Activated CD8-positive, alpha-beta T cell treated with anti-CD3 and anti-CD28 coated beads, Interleukin-2, amount 10 ng/mL, durations not matched to agents 7 days and 5 days (primary cell): Measurements from ENCODE around the gene MAGEA10. TPM values are rescaled to one million over a fixed set of nuclear protein-coding genes. Genes with fewer than 3 reads are reported as not detected.
"Not testable (repeated sequence)": the region's sequence is repeated elsewhere in the genome, so short reads cannot be mapped to it uniquely, and the experiment has no call there.

Experiments
- ATAC-seq: fragments of 150-1000 bp; cut with Tn5 transposase; one replicate; pipeline ENCODE4 v1.10.0; 2021; ENCODE audit warnings: moderate library complexity
- CTCF ChIA-PET: fragments of 350-600 bp; sonication (Branson Sonifier 250); formaldehyde crosslinking; loops from one replicate; lab custom pipeline; 2021; ENCODE audit warnings: antibody characterized with exemption; lab: Charles Lee
- POLR2A ChIA-PET: fragments of 350-600 bp; sonication (Branson Sonifier 250); formaldehyde crosslinking; loops from one replicate; lab custom pipeline; 2021; ENCODE audit warnings: antibody characterized with exemption; lab: Charles Lee
- DNase-seq: peaks from one replicate; pipeline ENCODE4 v3.0.0-alpha.2; 2020
- H3K27ac Mint-ChIP-seq: one replicate; pipeline ENCODE4 v1.8.0; 2021; ENCODE audit warnings: mild to moderate bottlenecking, mixed read lengths
- H3K27me3 Mint-ChIP-seq: one replicate; pipeline ENCODE4 v1.8.0; 2021; ENCODE audit warnings: low read depth, mixed read lengths
- H3K36me3 Mint-ChIP-seq: one replicate; pipeline ENCODE4 v1.8.0; 2021; ENCODE audit warnings: low read depth, mixed read lengths
- H3K4me1 Mint-ChIP-seq: one replicate; pipeline ENCODE4 v1.8.0; 2021; ENCODE audit warnings: low read depth, mixed read lengths
- H3K4me3 Mint-ChIP-seq: one replicate; pipeline ENCODE4 v1.8.0; 2021; ENCODE audit warnings: mild to moderate bottlenecking, mixed read lengths
- H3K9me3 Mint-ChIP-seq: one replicate; pipeline ENCODE4 v1.8.0; 2022; ENCODE audit warnings: mixed read lengths; ENCODE audit not compliant: insufficient read depth
- total RNA-seq, 2 experiments: library from RNA; stranded (reverse); gene quantifications; one replicate each; pipeline ENCODE4 v1.2.3, GENCODE V29; 2021

Gene MAGEA10
- total RNA-seq = not detected

DNA sequence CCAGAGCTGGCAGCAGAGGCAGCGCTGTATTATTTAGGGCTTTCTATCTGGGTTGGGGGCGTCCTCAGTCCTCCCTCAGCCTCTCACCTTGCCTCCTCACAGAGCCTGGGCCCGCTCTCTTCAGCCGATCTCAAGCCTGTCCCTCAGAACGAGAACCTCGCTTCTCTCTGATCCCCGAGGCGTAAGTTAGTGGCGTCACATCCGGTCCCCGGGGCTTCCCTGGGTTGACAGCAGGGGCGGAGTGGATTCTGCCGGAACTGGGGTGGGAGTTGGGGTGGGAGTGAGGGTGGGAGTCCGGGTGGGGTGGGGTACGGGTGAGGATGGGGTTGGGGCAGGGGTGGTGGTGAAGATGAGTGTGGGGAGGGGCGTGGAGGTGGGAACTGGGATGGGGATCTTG is at the start of gene MAGEA10:
Gene MAGEA10 (minus strand): TSS at position 190 of the 397 bp plus-strand sequence. CDS start 2,957 bp downstream, outside the sequence.
- Mint-ChIP-seq H3K9me3 (no peaks in the 10 kb centered on the region), H3K36me3 (no peaks in the 10 kb centered on the region), H3K4me3 (no peak within 1 kb of the TSS), H3K4me1 (no peaks in the 10 kb centered on the region), H3K27me3 (no peaks in the 10 kb centered on the region), H3K27ac (no peak within 1 kb of the TSS)
- DNase-seq (no peak), ATAC-seq (no peak)
- ChIA-PET CTCF (no interaction called here), POLR2A (no interaction called here)

DNA sequence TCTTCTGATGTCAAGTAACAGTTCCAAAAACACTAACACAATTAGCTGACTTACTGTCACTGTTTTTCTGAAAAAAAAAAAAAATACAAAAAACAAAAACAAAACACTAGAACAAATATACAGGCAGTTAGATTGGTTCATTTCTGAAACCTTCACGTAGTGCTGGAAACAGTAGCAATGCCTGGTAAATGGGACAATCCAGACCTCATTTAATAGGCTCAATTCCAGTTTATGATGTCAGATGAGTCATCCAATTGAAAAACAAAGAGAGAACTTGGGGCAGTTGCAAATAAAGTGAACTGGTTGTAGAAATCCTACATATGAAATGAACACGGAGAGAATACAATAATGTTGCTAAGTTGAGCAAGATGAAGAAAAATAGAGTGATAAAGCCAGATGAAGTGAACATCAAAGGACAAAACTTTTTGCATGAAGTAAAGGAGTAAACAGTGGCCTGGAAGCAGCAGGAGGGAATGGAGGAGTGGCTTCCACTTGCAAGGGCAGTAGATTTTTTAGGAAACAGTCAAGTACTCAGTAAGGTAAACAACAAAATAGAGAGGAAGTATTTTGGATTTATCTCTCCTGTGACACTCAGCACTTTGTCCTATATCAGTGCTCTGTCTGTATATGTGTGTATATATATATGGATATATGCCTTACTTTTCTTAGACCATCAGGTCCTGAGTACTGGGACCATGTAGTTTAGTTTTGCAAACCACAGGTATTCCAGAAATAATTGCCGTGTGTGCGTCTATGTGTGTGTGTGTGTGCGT is 39.3 kb upstream of the MAGEA10 start:
- Mint-ChIP-seq H3K36me3 (no peaks in the 10 kb centered on the region), H3K9me3 (no peaks in the 10 kb centered on the region), H3K27ac (no peak overlapping the region), H3K4me1 (no peaks in the 10 kb centered on the region), H3K4me3 (no peak overlapping the region), H3K27me3 (no peaks in the 10 kb centered on the region)
- DNase-seq (no peak), ATAC-seq (no peak)
- POLR2A ChIA-PET = no interaction called here
- CTCF ChIA-PET = interaction anchor here (0.7 kb wide), 1 partner anchor 55 kb away, joined by 3 read pairs; no protein-coding TSS in a partner anchor

DNA sequence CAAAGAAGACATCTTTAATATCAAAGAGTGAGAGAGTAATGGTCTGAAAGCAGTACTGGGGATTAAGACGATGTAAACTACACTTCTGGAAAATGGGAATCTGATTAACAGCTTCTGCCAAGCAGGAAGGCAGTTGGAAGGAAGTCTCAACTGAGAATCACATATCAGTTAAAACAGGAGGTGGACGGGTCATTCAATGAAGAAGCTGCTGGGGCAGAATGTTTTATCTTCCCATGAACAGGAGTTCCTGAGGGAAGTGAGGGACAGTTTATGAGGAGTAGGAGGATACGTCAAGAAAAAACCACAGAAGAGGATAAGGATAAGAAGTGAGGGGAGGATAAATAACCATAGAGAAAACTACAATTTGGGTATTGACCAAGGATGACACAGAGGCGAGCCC is 38.7 kb upstream of the MAGEA10 start:
- DNase-seq = no peak
- POLR2A ChIA-PET = no interaction called here
- no peaks in the 10 kb centered on the region for H3K9me3 Mint-ChIP-seq
- no peaks in the 10 kb centered on the region for H3K27me3 Mint-ChIP-seq
- no peaks in the 10 kb centered on the region for H3K36me3 Mint-ChIP-seq
- ATAC-seq = no peak
- H3K27ac Mint-ChIP-seq = no peak overlapping the region
- no peaks in the 10 kb centered on the region for H3K4me1 Mint-ChIP-seq
- CTCF ChIA-PET = interaction anchor here (0.7 kb wide), 1 partner anchor 55 kb away, joined by 3 read pairs; no protein-coding TSS in a partner anchor
- no peak overlapping the region for H3K4me3 Mint-ChIP-seq

DNA sequence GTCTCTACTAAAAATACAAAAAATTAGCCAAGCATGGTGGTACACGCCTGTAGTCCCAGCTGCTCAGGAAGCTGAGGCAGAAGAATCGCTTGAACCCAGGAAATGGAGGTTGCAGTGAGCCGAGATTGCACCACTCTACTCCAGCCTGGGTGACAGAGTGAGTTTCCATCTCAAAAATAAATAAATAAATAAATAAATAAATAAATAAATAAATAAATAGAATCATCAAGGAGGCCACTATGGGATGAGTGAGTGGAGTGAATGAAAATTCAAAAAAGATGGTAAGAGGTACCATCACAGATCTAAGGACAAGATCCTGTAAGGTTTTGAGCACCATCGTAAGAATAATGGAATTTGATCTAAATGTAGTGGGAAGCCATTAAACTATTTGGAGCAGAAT is 37.5 kb upstream of the MAGEA10 start:
- H3K4me1 Mint-ChIP-seq, DNase-seq, H3K27ac Mint-ChIP-seq, H3K36me3 Mint-ChIP-seq, POLR2A ChIA-PET, ATAC-seq, H3K27me3 Mint-ChIP-seq, H3K4me3 Mint-ChIP-seq, CTCF ChIA-PET, H3K9me3 Mint-ChIP-seq: not testable (repeated sequence)

DNA sequence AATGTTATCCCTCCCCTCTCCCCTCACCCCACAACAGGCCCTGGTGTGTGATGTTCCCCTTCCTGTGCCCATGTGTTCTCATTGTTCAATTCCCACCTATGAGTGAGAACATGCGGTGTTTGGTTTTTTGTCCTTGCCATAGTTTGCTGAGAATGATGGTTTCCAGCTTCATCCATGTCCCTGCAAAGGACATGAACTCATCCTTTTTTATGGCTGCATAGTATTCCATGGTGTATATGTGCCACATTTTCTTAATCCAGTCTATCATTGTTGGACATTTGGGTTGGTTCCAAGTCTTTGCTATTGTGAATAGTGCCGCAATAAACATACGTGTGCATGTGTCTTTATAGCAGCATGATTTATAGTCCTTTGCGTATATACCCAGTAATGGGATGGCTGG is 35.5 kb upstream of the MAGEA10 start:
- H3K36me3 Mint-ChIP-seq, DNase-seq, POLR2A ChIA-PET: not testable (repeated sequence)

DNA sequence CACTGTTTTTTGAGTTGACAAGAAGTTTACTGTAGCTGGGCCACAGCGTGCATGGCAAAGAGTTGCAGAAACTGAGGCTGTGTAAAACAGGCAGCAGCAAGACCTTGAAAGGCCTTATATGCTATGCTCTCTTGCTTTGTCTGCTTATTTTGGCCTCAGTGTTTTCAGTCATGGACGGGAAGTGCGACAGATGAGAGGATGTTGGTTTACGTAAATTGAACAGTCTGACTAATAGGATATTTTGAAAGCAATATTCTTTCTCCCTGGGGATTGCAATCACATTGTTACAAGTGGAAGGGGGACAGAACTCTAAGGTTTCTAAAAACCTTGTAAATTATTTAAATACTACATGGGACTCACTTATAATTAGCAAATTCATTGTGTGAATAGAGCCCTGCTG is 32.2 kb upstream of the MAGEA10 start:
- ChIA-PET CTCF (no interaction called here), POLR2A (no interaction called here)
- no peaks in the 10 kb centered on the region for H3K9me3 Mint-ChIP-seq
- H3K4me1 Mint-ChIP-seq = no peaks in the 10 kb centered on the region
- ATAC-seq = no peak
- no peak overlapping the region for H3K4me3 Mint-ChIP-seq
- no peaks in the 10 kb centered on the region for H3K27me3 Mint-ChIP-seq
- no peak for DNase-seq
- no peaks in the 10 kb centered on the region for H3K36me3 Mint-ChIP-seq
- H3K27ac Mint-ChIP-seq = no peak overlapping the region

More for the DNA sequence above, 35.5 kb upstream of the MAGEA10 start:
- ATAC-seq, CTCF ChIA-PET, H3K4me3 Mint-ChIP-seq, H3K27ac Mint-ChIP-seq, H3K9me3 Mint-ChIP-seq, H3K4me1 Mint-ChIP-seq, H3K27me3 Mint-ChIP-seq: not testable (repeated sequence)

DNA sequence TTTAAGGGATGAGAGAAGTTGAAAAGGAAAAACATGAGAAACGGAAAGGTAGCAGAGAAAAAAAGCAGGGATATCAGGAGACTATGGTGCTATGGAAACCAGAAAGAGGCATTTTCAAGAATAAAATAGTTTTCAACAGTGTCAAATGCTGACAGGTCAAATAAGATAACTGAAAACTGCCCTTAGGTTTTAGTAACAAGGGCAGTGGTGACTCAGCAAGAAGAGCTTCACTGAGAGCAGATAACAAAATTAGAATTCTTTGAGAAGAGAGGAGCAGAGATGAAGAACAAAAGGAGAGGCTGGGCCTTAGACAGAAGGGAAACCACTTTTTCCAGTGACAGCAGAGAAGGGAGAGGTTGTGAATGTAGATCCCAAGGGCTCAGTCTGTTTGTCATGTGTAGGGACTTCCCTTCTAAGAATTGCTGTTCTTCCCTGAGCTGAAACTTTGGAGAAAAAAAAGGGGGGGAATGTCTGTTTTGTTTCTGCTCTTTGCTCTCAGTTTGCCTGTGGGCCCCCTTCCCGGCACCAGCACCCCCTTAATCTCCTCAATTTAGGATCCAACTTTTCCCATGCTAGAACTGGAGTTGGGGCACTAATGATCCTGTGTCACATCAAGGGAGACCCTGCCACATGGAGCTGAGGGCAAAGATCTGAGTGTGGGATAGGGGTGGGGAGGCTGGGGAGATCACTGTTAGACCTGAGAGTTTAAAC is 26.8 kb upstream of the MAGEA10 start:
- Mint-ChIP-seq H3K4me1 (no peaks in the 10 kb centered on the region), H3K27ac (no peak overlapping the region), H3K4me3 (no peak overlapping the region), H3K9me3 (no peaks in the 10 kb centered on the region), H3K36me3 (no peaks in the 10 kb centered on the region), H3K27me3 (no peaks in the 10 kb centered on the region)
- POLR2A ChIA-PET = no interaction called here
- ATAC-seq (no peak), DNase-seq (no peak)
- CTCF ChIA-PET = no interaction called here

DNA sequence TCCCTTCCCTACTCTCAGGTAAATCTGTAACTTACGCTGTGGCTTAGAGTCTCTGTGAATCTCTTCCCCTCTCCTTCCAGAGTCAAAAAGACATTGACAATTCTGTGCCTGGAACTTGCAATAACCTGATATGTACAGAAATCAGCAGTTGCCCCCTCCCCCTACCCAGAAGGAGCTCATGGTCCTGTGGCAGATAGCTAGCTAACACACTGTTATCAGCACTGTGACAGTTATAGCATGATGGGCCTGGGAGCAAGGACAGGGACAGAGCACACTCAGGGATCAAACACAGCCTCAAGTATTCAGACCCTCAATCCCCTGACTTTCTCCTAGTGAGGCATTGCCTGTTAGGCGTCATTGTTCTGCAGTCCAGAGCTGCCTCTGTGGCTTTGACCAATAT is 18.7 kb upstream of the MAGEA10 start:
- H3K27me3 Mint-ChIP-seq = no peaks in the 10 kb centered on the region
- no peaks in the 10 kb centered on the region for H3K9me3 Mint-ChIP-seq
- H3K27ac Mint-ChIP-seq = no peak overlapping the region
- no peaks in the 10 kb centered on the region for H3K36me3 Mint-ChIP-seq
- no peak for DNase-seq
- H3K4me3 Mint-ChIP-seq = no peak overlapping the region
- ChIA-PET CTCF (no interaction called here), POLR2A (no interaction called here)
- no peak for ATAC-seq
- H3K4me1 Mint-ChIP-seq = no peaks in the 10 kb centered on the region

DNA sequence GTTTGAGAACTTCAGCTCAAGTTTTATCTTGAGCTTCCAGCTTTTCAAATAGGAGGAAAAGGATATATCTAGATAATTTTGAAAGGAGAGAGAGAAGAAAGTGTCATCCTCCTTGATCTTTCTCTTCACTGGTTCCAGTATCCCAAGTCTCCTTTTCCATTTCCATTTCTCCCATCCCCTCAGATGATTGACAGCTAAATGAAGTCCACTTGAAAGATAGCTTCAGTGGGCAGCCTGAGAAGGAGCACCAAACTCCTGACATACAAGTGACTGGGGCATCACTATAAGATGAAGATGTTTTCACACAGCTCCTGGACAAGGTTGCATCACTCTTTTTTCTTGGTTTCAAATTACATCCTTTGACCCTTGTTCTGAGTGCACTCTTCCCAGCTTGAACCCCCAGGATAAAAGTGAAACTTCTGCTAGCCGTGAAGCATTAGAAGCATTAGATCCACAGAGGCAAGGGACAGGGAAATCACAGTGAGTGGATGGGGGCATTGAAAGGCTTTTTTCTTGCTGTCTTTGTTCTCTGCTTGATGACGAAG is 17.5 kb upstream of the MAGEA10 start:
- Mint-ChIP-seq H3K4me1 (no peaks in the 10 kb centered on the region), H3K36me3 (no peaks in the 10 kb centered on the region), H3K27me3 (no peaks in the 10 kb centered on the region), H3K27ac (no peak overlapping the region), H3K4me3 (no peak overlapping the region), H3K9me3 (no peaks in the 10 kb centered on the region)
- POLR2A ChIA-PET = no interaction called here
- no peak for ATAC-seq
- CTCF ChIA-PET = no interaction called here
- DNase-seq = no peak

DNA sequence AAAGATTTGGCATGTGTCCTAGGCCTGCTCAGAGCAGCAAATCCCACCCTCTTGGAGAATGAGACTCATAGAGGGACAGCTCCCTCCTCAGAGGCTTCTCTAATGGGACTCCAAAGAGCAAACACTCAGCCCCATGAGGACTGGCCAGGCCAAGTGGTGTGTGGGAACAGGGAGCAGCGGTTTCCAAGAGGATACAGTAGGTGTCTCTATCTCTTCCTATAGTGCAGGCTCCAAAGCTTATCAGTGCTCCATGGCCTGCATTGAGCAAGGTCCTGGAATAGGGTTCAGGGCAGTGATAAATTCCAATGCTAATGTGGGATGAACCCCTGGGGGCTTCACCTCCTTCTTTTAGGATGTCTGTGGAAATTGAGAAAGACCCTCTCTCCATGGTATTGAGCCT is 15.7 kb upstream of the MAGEA10 start:
- ChIA-PET CTCF (no interaction called here), POLR2A (no interaction called here)
- DNase-seq (no peak), ATAC-seq (no peak)
- Mint-ChIP-seq H3K9me3 (no peaks in the 10 kb centered on the region), H3K27me3 (no peaks in the 10 kb centered on the region), H3K4me3 (no peak overlapping the region), H3K36me3 (no peaks in the 10 kb centered on the region), H3K4me1 (no peaks in the 10 kb centered on the region), H3K27ac (no peak overlapping the region)

DNA sequence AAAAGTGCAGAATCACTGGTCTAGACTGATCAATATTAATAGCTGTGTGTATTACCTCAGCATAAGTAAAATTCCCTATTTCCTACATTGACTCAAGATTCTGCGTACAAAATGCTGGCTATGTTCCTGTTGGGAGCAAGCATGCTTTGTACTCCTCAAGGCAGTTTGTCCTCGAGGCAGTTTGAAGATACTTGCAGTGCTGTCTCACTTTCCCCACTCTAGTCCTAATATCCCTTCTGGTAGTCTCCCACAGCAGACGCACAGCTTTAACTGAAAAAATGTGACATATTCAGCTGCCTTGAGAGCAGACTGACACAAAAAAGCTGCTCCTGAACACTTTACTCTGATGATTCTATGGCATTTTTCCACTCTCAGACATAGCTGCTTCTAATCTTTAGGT is 12.9 kb upstream of the MAGEA10 start:
- ATAC-seq (no peak), DNase-seq (no peak)
- H3K36me3 Mint-ChIP-seq = no peaks in the 10 kb centered on the region
- no peaks in the 10 kb centered on the region for H3K4me1 Mint-ChIP-seq
- no peak overlapping the region for H3K4me3 Mint-ChIP-seq
- ChIA-PET CTCF (no interaction called here), POLR2A (no interaction called here)
- H3K27me3 Mint-ChIP-seq = no peaks in the 10 kb centered on the region
- H3K9me3 Mint-ChIP-seq = no peaks in the 10 kb centered on the region
- no peak overlapping the region for H3K27ac Mint-ChIP-seq

DNA sequence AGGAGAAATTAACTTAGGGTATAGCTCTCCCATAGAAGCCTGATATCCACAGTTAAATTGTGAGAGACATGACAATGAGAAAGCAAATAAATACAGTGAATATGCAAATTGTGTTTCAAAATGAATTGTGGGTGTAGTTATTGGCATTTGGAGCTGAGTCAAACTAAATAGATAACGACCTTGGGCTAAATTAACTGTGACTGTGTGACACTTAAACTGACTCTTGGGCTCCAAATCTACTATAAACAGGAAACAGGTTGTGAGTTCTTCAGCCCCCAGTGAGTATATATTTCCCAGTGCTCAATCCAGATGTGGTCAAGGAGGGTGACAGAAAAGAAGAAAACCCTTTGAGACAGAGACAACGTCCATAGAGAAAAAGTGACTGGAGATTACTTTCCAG is 11.3 kb upstream of the MAGEA10 start:
- Mint-ChIP-seq H3K36me3 (no peaks in the 10 kb centered on the region), H3K27me3 (no peaks in the 10 kb centered on the region), H3K4me3 (no peak overlapping the region), H3K27ac (no peak overlapping the region), H3K9me3 (no peaks in the 10 kb centered on the region), H3K4me1 (no peaks in the 10 kb centered on the region)
- DNase-seq (no peak), ATAC-seq (no peak)
- ChIA-PET POLR2A (no interaction called here), CTCF (no interaction called here)
